ENCODE results near the gene SNAI1.
"Not testable (repeated sequence)": the region's sequence is repeated elsewhere in the genome, so short reads cannot be mapped to it uniquely, and the experiment has no call there.

Gene SNAI1

DNA sequence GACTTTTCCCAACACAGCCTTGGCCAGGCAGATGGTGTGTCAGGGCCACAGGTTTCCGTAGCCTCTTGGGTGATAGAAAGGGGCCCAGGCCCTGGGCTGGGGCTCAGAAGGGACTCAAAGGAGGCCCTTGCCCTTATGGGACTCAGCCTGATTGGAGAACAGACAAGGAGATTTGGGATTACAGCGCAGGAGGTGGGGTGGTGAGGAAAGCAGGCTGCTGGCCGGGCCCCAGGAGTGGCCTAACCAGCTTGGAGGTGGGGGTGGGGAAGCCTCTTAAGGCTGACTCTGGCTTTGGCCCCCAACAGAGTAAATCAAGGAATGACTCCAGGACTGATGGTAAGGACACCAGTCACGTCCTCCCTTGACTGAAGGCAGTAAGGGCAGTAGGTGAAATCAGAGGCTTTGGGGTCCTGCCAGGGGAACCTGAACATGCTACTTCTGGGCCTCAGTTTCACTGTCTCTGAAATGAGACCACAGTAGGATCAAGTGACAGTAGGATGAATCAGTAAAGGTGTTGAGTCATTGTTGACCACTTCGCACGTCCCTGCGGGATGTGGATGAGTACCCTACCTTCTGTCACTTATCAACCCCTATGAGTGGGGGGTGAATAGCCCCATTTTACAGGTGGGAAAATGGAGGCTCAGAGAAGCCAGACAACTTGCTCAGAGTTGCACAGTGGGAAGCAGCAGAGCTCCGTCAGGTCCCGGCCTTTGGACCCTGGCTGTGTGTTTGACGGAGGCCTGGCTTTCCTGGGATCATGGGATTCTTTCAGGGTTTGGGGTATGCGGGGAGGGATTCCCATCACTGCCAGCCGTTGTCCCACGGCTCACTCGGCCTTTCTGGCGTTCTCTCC is 4.5 kb downstream of the SNAI1 start:
- no peak for DNase-seq

DNA sequence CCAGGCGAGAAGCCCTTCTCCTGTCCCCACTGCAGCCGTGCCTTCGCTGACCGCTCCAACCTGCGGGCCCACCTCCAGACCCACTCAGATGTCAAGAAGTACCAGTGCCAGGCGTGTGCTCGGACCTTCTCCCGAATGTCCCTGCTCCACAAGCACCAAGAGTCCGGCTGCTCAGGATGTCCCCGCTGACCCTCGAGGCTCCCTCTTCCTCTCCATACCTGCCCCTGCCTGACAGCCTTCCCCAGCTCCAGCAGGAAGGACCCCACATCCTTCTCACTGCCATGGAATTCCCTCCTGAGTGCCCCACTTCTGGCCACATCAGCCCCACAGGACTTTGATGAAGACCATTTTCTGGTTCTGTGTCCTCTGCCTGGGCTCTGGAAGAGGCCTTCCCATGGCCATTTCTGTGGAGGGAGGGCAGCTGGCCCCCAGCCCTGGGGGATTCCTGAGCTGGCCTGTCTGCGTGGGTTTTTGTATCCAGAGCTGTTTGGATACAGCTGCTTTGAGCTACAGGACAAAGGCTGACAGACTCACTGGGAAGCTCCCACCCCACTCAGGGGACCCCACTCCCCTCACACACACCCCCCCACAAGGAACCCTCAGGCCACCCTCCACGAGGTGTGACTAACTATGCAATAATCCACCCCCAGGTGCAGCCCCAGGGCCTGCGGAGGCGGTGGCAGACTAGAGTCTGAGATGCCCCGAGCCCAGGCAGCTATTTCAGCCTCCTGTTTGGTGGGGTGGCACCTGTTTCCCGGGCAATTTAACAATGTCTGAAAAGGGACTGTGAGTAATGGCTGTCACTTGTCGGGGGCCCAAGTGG is 5.3 kb downstream of the SNAI1 start:
- no peak for DNase-seq

DNA sequence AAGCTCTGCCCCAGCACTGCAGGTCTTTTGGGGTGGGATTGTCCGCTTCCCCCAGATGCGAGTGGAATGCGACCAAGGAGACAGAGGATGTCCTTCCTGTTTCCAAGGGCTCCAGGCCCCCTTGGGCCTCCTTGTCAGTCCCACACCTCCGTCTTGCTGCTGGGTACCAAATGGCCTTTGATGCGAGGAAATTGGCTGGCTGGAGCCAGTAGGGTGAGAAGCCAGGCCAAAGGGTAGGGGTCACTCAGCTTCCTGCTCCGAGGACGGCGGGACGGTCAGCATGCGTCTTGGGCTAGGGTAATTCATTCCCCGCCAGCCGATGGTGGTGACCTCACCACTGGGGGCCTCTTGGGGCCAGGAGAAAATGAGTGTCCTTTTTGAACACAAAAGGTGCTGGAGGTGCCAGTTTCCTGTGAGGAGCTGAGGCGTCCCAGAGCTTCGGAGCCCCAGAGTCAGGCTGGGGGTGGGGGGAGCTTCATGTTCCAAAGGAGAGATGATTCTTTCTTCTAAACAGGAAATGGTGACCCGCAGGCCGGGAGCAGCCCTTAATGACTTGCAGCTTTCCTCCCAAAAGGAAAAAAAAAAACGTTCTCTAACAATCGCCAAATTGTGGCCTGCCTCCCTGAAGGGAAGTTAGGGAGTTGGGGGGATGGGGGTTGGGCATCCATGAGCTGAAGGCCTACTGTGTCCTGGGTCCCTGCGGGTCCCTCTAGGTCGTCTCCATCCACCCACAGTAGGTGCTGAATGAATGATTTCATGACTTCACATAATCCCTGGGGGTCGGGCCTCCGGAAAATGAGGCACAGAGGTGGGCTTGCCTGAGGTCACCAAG is 6.7 kb downstream of the SNAI1 start:
- DNase-seq, result no peak

DNA sequence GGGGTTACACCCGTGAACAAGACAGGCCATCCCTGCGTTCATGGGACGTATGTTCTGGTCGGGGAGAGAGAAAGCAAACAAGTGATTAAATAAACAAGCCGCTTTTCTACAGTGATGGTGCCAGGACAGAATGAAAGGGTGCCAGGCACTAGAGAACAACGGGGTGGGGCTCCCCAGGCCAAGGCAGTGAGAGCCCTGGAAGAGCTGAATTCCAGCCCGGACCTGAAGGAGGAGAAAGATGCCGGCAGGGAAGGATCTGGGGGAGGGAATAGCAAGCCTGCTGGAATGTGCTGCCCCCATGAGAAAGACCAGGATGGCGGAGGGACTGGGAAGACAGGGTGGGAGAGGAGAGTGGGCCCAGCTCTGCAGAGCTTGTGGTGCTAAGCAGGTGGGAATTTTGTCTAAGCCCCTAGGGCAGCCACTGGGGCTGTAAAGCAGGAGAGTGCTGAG is 7.5 kb downstream of the SNAI1 start:
- DNase-seq, result no peak

DNA sequence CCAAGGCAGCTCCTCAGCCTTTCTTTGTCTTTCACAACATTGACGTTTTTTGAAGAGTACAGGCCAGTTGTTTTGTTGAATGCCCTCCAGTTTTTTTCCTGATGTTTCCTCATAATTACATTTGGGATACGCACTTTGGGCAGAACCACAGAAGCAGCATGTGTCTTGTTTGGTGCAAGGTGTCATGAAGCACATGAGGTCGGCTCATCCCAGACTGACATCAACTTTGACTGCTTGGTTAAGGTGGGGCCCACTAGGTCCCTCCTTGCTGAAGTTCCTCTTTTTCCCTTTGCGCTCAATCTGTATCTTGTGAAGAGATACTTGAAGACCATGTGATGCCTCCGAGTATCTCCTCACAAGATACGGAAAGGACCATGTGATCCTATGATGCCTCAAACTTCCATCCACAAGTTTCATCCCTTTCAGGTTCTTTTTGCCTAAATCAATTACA is 10.5 kb downstream of the SNAI1 start:
- no peak for DNase-seq

DNA sequence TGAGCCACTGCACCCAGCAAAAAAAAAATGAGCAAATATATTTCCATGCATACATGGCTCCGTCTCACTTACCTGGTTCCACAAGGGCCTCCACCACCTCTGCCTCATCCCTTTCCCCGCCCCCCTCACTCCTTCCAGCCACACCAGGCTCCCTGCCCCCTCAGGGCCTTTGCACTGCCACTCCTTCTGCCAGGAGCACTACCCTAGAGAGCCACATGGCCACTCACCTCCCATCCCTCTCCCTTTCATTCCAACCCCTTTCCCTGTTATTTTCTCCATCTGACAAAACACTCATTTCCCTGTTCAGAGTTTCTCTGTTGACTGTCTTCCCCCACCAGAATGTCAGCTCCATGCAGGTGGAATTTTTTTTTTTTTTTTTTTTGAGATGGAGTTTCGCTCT is 12.8 kb downstream of the SNAI1 start:
- no peak for DNase-seq

DNA sequence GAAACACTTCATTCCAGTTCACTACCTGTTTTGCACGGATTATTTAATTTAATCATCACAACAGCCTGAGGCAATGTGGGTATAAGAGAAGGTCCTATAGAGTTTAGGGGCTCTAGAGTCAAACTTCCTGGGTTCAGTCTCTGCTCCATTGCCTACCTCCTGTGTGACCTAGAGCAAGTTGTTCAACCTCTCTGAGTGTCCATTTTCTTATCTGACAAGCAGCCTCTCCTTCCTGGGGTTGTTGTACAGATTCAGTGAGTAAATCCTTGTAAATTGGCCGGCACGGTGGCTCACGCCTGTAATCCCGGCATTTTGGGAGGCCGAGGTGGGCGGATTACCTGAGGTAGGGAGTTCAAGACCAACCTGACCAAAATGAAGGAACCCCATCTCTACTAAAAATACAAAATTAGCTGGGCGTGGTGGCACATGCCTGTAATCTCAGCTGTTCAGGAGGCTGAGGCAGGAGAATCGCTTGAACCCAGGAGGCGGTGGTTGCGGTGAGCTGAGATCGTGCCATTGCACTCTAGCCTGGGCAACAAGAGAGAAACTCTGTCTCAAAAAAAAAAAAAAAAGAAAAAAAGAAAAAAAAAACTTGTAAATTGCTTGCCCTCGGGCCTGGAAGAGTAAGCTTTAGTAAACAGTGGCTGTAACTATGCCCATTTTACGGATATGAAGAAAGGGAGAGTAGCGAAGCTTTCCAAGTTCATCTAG is 15.9 kb downstream of the SNAI1 start:
- not testable (repeated sequence) for DNase-seq

DNA sequence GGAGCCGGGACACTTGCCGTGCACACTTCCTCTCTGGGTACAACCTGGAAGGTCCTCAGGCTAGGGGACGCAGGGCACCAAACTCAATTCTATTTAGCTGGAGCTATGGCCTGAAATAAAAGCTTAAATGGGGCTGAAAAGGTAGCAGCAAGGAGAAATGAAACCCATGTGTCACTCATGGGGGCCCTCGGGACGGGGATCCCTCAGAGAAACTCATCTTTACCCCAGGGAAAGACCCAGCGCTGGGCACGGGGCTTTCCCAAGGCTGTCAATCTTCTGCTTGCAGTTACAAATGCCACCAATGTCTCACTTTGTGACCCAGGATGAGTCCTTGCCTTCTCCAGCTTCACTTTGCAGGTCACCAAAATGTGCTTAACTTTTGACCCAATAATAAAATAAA is 16.5 kb downstream of the SNAI1 start:
- DNase-seq, result no peak

DNA sequence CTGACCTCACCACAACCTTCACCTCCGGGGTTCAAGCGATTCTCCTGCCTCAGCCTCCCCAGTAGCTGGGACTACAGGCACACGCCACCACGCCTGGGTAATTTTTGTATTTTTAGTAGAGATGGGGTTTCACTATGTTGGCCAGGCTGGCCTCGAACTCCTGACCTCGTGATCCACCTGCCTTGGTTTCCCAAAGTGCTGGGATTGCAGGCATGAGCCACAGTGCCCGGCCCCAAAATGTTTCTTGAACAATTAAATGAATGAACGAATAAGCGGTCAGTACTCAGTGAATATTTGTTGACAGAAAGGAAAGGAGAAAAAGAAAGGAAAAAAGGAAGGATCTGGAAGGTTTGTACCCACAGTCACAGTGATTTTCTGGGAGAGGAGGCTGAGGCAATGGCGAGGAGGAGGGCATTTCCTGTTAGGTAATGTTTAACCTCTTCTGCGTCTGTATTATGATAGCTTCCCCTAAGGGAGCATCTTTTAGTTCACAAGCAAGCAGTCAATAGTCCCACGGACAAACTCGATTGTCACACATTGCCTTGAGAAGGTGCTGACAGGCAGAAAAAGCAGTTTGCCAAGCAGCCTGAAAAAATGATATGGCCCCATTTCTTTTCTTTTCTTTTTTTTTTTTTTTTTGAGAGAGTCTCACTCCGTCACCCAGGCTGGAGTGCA is 17.9 kb downstream of the SNAI1 start:
- not testable (repeated sequence) for DNase-seq

DNA sequence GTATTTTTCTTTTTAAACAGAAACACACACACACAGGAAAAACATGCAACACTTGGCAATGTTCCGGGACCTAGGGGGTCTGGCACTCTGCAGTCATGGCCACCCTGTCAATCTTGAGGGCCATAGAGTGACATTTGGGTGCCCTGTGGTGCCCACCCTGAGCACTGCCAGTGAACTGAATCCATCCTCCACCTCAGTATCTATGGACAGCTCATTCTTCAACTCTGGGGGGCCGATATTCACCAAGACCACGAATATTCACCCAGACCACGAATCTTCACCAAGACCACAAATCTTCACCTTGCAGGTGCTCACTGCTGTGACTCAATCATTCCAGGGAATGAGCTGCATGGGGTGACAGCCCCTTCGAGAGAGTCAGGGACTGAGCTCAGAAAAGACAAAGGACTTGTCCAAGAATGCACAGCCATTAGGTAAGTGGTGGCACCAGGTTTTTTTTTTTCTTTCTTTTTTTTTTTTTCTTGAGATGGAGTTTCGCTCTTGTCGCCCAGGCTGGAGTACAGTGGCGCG is 19.1 kb downstream of the SNAI1 start:
- DNase-seq, result no peak

DNA sequence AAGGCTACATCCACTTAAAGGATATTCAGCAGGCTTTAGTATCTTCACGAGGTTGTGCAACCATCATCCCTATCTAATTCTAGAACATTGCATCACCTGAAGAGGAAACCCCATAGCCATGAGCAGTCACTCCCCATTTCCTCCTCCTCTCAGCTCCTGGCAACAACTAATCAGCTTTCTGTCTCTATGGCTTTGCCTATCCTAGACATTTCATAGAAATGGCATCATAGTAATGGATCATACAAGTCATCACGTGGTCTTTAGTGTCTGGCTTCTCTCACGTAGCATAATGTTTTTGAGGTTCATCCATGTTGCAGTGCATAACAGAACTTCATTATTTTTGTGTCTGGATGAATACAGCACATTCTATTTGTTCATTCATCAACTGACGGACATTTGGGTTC is 20.5 kb downstream of the SNAI1 start:
- DNase-seq, result no peak

DNA sequence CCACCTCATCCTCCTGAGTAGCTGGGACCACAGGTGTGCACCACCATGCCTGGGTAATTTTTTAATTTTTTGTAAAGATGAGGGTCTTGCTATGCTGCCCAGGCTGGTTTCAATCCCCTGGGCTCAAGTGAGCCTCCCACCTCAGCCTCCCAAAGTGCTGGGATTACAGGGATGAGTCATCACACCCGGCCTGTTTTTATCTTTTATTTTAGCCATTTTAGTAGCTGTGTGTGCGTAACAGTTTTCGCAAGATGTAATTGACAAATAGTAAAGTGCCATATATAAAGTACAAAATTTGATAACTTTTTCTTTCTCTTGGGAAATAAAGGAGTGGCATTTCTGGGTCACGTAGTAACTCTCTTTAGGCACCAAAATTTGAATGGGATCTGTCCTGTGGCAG is 21.4 kb downstream of the SNAI1 start:
- DNase-seq, result no peak

DNA sequence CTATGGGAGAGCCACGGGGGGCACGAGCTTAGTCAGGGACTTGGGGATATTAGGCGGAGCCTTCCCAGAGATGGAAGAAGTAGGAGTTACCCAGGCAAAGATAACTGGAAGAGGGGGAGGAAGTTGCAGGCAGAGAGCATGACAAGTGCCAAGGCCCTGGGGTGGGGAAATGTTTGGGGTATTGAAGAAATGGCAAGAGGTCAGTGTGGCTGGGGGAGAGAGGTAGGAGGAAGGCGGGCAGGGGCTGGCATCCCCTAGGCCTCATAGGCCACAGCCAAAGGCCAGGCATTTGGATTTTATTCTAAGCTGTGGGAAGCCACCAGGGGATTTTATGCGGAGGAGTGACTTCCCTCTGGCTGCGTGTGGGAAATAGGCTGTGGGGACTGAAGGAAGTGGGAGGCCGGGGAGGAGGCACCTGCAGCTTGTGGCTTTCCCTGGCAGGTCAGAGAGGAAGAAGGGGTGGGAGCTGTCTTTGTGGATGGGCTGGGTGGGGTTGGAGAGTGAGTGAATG is 22.7 kb downstream of the SNAI1 start:
- no peak for DNase-seq

DNA sequence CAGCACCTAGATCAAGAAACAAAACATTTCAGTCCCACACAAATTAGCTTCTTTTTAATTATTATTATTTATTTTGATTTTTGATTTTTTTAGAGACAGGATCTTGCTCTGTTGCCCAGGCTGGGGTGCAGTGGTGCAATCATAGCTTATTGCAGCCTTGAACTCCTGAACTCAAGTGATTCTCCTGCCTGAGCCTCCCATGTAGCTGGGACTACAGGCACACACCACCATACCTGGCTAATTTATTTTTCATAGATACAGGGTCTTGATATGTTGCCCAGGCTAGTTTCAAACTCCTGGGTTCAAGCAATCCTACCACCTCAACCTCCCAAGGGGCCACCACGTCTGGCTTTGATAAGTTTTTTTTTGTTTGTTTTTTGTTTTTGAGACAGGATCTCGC is 24.6 kb downstream of the SNAI1 start:
- DNase-seq, result no peak

DNA sequence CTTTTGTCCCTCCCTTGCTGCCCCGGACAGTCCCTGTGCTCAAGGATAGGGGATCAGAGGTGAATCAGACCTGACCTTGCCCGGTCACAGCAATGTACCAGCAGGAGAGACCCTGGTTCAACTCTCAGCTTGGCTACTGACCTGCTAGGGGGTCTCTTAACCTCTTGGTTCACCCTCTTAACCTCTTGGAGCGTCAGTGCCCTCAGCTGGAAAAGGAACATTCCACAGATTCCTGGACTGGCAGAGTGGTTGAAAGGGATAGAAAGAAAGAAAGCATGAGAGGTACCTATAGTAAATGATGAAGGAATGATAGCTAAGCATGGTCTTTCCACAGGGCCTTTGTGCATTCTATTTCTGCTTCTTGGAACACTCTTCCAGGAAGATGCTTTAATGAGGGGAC is 25.2 kb downstream of the SNAI1 start:
- no peak for DNase-seq

DNA sequence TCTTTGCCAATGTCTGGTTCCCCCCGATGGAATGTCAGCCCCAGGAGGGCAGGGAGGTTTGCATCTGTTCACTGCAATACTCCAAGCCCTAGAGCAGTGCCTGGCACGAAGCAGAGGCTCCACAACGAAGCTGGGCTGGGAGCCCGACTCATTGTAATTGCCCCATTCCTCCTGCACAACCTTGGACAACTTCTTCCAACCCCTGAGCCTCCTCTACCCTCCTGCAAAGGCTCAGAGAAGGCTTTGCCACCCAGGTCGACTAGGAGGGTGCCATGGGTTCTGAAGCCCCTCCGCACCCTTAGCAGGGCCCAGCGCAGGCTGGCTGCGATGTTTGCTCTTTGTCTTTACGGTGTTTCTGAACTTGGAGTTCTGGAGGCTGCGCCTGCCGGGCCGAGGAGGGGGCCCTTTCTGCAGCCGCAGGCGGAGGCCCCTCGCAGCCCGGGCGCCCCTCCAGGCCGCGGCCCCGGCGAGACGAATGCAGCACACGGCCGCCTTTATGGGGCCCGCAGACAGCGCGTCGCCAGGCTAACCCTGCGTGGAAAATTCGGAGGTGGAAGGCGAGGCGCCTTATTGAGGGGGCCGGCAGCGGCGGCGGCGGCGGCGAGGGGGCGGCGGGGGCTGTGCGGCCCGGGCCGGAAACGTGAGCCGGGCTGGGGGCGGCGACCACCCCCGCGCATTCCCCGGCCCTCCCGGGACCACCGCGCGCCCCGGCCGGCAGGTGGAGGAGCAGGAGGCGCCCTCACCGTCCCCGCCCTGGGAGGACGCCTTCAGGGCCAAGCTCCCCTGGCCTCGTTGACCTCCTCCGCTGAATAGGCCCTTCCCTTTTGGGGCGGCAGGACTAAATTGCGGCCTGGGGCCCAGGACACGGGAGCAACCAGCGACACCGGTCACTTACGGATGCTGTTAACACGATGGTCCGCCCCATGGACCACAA is 27.0 kb downstream of the SNAI1 start:
- DNase-seq, result no peak

DNA sequence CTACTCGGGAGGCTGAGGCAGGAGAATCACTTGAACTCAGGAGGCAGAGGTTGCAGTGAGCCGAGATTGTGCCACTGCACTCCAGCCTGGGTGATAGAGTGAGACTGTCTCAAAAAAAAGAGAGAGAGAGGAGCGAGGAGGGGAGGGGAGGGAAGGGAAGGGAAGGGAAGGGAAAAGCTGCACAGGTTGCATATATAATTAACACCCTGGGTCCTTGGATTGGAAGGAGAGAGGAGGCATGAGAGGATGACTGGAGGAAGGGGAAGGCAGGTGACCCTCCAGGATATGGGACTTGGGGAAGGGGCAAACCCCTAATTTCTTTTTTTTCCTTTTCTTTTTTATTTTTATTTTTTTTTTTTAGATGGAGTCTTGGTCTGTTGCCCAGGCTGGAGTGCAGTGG is 28.8 kb downstream of the SNAI1 start:
- not testable (repeated sequence) for DNase-seq

DNA sequence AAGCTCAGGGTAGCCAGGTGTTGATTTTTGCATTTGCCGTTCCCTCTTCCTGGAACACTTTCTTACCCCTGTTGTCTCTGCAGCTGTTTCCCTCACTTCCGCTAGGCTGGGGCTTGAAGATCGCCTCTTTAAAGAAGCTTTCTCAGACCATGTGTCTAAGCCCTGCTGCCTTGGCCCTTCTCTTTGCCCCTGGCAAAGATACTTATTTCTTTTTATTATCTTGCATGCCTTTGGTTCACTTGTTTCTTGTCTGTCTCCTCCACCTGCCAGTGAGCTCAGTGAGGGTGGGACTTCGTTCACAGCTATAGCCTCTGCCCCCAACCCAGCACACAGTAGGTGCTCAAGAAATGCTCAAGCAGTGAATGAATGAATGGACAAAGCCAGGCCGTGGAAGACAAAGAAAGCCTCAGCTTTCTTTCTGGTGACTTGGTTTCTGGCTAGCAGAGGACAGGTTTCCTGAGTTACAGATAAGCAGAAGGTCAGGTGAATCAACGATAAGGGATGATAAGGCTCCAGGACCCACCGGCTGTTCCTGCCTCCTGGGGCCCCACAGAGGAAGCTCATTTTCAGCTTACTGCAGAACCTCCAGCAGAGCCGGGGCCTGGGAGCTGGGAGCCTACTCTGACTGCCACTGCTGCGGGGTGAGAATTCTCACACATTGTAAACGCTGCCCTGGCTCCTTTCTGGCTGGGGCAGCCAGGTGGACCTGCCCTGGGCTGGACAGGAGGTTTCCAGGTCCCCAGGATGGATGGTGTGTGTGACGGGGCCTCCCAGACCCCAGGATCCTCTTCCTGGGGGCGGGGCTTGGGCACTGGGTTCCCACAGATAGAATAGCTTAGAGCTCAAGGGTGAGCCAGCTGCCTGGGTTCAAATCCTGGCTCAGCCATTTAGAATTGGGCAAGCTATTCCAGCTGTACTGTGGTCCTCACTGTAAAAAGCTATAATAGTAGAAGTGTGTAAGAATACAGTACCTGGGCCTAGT is 29.8 kb downstream of the SNAI1 start:
- DNase-seq, result no peak

DNA sequence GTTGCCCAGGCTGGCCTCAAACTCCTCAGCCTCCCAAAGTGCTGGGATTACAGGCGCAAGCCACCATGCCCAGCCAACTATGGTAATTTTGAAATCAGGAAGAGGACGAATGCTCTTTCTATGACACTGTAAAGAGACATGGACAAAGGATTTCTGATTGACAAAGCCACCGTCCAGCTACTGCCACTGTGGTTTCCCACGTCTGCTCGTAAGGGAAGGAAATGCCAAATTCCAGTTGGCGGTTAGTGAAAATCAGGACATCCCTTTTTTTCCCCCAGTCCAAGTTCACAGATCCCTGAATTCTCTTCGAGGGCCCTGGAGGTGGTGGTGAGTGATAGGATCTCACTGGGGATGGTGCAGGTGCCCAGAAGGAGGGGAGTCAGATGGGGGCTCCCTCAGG is 31.2 kb downstream of the SNAI1 start:
- no peak for DNase-seq
